ENCODE data around the gene RAB1B. TPM values are rescaled to one million over a fixed set of nuclear protein-coding genes. Genes with fewer than 3 reads are reported as not detected.
A peak's percentile ranks its signal among the peaks of the same experiment; 100 is the strongest.

RAB1B gene
- total and polyA plus RNA-seq, 10 of the 15 experiments (the other 5 are each of a cell fraction or from before 2014, with no cell fraction given), result 10.4 to 193 (median 96.9) TPM

DNA sequence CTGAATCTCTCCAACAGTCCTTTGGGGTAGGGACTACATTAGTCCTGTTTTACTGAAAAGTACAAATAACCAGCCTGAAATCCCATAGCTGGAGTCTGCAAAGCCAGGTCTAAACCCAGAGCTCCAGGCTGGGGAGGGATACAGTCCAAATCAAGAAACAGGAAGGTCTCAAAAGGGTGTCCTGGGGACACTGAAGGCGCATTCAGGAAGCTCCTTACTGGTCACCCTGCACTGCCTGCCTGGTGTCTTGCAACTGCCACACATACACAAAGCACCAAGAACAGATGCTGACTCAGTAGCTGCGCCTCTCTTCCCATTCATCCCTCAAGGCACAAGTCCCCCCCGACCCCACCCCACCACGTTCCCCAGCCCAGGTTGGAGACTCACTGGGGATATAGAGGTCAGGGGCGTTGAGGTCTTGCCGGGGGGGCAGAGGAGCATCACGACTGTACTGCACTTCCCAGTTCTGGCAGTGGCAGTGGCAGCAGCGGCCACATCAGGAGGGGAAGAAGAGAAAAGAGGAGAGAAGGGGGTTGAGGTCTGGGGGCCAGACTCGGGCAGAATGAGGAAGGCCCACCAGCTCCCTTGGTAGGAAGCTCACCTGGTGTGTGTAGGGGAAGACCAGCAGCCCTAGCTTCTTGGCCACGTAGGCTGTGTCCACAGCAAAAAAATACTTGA is 18.9 kb downstream of the RAB1B start:
- no peaks in the 10 kb centered on the region for H3K9me3 ChIP-seq (replicated peaks; ENCODE audit: control insufficient read depth, insufficient read depth, low read length)
- ATAC-seq (no peak), FAIRE-seq (no peak), DNase-seq (ENCODE audit: low read depth, low spot score) (no peak)
- RAD21 ChIA-PET (ENCODE audit: unreplicated experiment), result interaction anchor here (0.5 kb wide), 1 partner anchor 63 kb away, joined by 6 read pairs; no protein-coding TSS in a partner anchor
- no peak overlapping the region for H2AFZ ChIP-seq (ENCODE audit: control insufficient read depth, low read depth, low read length)
- peak overlapping the region; percentile 95 for H3K9ac ChIP-seq (ENCODE audit: control insufficient read depth, insufficient read depth, low read length)
- peaks cover 2% of the 10 kb centered on the region in 2 experiments; a peak in 2 of 4 replicates for H3K27me3 ChIP-seq (replicated peaks in 1 of 2; ENCODE audit: control insufficient read depth in 2 of 2, insufficient read depth in 2 of 2, low read length in 1 of 2)
- peak overlapping the region; percentile 96 for H3K4me2 ChIP-seq (ENCODE audit: control insufficient read depth, insufficient read depth)
- TF ChIP-seq, protein P1, sequence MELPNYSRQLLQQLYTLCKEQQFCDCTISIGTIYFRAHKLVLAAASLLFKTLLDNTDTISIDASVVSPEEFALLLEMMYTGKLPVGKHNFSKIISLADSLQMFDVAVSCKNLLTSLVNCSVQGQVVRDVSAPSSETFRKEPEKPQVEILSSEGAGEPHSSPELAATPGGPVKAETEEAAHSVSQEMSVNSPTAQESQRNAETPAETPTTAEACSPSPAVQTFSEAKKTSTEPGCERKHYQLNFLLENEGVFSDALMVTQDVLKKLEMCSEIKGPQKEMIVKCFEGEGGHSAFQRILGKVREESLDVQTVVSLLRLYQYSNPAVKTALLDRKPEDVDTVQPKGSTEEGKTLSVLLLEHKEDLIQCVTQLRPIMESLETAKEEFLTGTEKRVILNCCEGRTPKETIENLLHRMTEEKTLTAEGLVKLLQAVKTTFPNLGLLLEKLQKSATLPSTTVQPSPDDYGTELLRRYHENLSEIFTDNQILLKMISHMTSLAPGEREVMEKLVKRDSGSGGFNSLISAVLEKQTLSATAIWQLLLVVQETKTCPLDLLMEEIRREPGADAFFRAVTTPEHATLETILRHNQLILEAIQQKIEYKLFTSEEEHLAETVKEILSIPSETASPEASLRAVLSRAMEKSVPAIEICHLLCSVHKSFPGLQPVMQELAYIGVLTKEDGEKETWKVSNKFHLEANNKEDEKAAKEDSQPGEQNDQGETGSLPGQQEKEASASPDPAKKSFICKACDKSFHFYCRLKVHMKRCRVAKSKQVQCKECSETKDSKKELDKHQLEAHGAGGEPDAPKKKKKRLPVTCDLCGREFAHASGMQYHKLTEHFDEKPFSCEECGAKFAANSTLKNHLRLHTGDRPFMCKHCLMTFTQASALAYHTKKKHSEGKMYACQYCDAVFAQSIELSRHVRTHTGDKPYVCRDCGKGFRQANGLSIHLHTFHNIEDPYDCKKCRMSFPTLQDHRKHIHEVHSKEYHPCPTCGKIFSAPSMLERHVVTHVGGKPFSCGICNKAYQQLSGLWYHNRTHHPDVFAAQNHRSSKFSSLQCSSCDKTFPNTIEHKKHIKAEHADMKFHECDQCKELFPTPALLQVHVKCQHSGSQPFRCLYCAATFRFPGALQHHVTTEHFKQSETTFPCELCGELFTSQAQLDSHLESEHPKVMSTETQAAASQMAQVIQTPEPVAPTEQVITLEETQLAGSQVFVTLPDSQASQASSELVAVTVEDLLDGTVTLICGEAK (IDR thresholded peaks at IDR 0.05; ENCODE audit: borderline replicate concordance), result no peak
- TF ChIP-seq, protein P2, sequence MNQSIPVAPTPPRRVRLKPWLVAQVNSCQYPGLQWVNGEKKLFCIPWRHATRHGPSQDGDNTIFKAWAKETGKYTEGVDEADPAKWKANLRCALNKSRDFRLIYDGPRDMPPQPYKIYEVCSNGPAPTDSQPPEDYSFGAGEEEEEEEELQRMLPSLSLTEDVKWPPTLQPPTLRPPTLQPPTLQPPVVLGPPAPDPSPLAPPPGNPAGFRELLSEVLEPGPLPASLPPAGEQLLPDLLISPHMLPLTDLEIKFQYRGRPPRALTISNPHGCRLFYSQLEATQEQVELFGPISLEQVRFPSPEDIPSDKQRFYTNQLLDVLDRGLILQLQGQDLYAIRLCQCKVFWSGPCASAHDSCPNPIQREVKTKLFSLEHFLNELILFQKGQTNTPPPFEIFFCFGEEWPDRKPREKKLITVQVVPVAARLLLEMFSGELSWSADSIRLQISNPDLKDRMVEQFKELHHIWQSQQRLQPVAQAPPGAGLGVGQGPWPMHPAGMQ (IDR thresholded peaks at IDR 0.05; ENCODE audit: borderline replicate concordance), result no peak
- no peak for TF ChIP-seq CEBPB (IDR thresholded peaks at IDR 0.05; ENCODE audit: borderline replicate concordance in 1 of 2, low read depth in 2 of 2, low read length in 2 of 2)
- TF ChIP-seq, protein P3, sequence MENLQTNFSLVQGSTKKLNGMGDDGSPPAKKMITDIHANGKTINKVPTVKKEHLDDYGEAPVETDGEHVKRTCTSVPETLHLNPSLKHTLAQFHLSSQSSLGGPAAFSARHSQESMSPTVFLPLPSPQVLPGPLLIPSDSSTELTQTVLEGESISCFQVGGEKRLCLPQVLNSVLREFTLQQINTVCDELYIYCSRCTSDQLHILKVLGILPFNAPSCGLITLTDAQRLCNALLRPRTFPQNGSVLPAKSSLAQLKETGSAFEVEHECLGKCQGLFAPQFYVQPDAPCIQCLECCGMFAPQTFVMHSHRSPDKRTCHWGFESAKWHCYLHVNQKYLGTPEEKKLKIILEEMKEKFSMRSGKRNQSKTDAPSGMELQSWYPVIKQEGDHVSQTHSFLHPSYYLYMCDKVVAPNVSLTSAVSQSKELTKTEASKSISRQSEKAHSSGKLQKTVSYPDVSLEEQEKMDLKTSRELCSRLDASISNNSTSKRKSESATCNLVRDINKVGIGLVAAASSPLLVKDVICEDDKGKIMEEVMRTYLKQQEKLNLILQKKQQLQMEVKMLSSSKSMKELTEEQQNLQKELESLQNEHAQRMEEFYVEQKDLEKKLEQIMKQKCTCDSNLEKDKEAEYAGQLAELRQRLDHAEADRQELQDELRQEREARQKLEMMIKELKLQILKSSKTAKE (IDR thresholded peaks at IDR 0.05; ENCODE audit: low read depth, poor library complexity, severe bottlenecking), result no peak
- no peak for TF ChIP-seq PML (IDR thresholded peaks at IDR 0.05; ENCODE audit: low read length)
- no peak for TF ChIP-seq TCF3 (IDR thresholded peaks at IDR 0.05; ENCODE audit: borderline replicate concordance, insufficient read depth, low read depth, low read length)
- TF ChIP-seq MYB (IDR thresholded peaks at IDR 0.05; ENCODE audit: borderline replicate concordance, low read depth, low read length), result no peak
- TF ChIP-seq ZZZ3 (IDR thresholded peaks at IDR 0.05; ENCODE audit: control insufficient read depth, insufficient read length, low read depth), result no peak
- TF ChIP-seq, protein P4, sequence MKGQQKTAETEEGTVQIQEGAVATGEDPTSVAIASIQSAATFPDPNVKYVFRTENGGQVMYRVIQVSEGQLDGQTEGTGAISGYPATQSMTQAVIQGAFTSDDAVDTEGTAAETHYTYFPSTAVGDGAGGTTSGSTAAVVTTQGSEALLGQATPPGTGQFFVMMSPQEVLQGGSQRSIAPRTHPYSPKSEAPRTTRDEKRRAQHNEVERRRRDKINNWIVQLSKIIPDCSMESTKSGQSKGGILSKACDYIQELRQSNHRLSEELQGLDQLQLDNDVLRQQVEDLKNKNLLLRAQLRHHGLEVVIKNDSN (IDR thresholded peaks at IDR 0.05; ENCODE audit: borderline replicate concordance, extremely low read length, insufficient read depth, low read depth, low read length), result no peak
- TF ChIP-seq PAX8 (IDR thresholded peaks at IDR 0.05), result no peak
- no peaks in the 10 kb centered on the region; the same call in 1 of the 2 replicates for H4K20me1 ChIP-seq (ENCODE audit: control insufficient read depth, insufficient read depth)
- SMC1A ChIA-PET (ENCODE audit: uncharacterized antibody, unreplicated experiment), result interaction anchor here (0.7 to 2.1 kb wide), 3 partner anchors 25 to 67 kb away, joined by 3 to 6 read pairs (median 3); no protein-coding TSS in a partner anchor
- in situ Hi-C loops (cut with MboI), result no loop called here
- BruUV-seq (replicated peaks), result no TSS peak
- POLR2A ChIA-PET, result interaction anchor here (1.2 to 2.4 kb wide), 3 partner anchors 19 to 236 kb away, joined by 3 to 26 read pairs (median 8); partner anchors contain the start of genes BRMS1, RAB1B and SF3B2
- H3K4me1 ChIP-seq (ENCODE audit: control insufficient read depth, insufficient read depth, low read length), result peaks cover 22% of the 10 kb centered on the region
- 74% methylated on average over 10 of the region's 10 CpGs for WGBS (ENCODE audit: insufficient coverage, insufficient replicate concordance, low lambda C conversion rate, missing lambda C conversion rate)
- no peak overlapping the region for H3K27ac ChIP-seq (ENCODE audit: control insufficient read depth, insufficient read depth)
- no peaks in the 10 kb centered on the region; a peak in 1 of 4 replicates for H3K36me3 ChIP-seq (ENCODE audit: control insufficient read depth in 2 of 2, insufficient read depth in 2 of 2, low read length in 1 of 2)
- peaks cover 12% of the 10 kb centered on the region for H3K79me2 ChIP-seq (ENCODE audit: control insufficient read depth, insufficient read depth, low read length)
- intact Hi-C loops (cut with micrococcal nuclease; ENCODE audit: unreplicated experiment), result no loop called here
- peak overlapping the region; percentile 83; the same call in 1 of the 2 replicates for H3K4me3 ChIP-seq
- CTCF ChIA-PET, result interaction anchor here (0.6 to 2.7 kb wide), 9 partner anchors 7 to 957 kb away, joined by 3 to 16 read pairs (median 5); no protein-coding TSS in a partner anchor
